CD14-positive monocyte (primary cell): ENCODE measurements around the gene FKBP1A. TPM values are rescaled to one million over a fixed set of nuclear protein-coding genes. Genes with fewer than 3 reads are reported as not detected.
A peak's percentile ranks its signal among the peaks of the same experiment; 100 is the strongest.

ENCODE experiments used
- DNase-seq, 3 donors: peaks; one replicate each; pipeline ENCODE4 v3.0.0-alpha.2; 2011 to 2022
- H2AFZ ChIP-seq: 2 replicates; pipeline ENCODE4 v1.6.0; 2012; ENCODE audit warnings: mild to moderate bottlenecking, low read depth, low read length, inconsistent platforms; ENCODE audit not compliant: insufficient read depth, poor library complexity, severe bottlenecking
- H3K27ac ChIP-seq, 2 donors: 1 replicate in 1 of 2; 2 replicates in 1 of 2; pipeline ENCODE4 v1.5.1; 2012 to 2013; ENCODE audit warnings: low read length in 2 of 2, control low read depth in 1 of 2, inconsistent platforms in 1 of 2, low read depth in 1 of 2, mild to moderate bottlenecking in 1 of 2
- H3K27me3 ChIP-seq, 2 donors: one replicate each; pipeline versions ENCODE4 v1.6.0 to v1.6.1; 2011 to 2013; ENCODE audit warnings: low read length in 2 of 2; ENCODE audit not compliant: control insufficient read depth in 2 of 2, insufficient read depth in 2 of 2
- H3K36me3 ChIP-seq, 2 donors: replicated peaks in 1 of 2; 1 replicate in 1 of 2; 2 replicates in 1 of 2; pipeline versions ENCODE4 v1.5.1 to v1.6.1; 2012 to 2013; ENCODE audit warnings: low read length in 2 of 2, control low read depth in 1 of 2, inconsistent platforms in 1 of 2, mild to moderate bottlenecking in 1 of 2; ENCODE audit not compliant: insufficient read depth in 2 of 2, control insufficient read depth in 1 of 2
- H3K4me1 ChIP-seq, 2 donors: 1 replicate in 1 of 2; 2 replicates in 1 of 2; pipeline versions ENCODE4 v1.5.1 to v1.6.1; 2012 to 2013; ENCODE audit warnings: low read length in 2 of 2, control low read depth in 1 of 2, inconsistent platforms in 1 of 2, mild to moderate bottlenecking in 1 of 2, moderate library complexity in 1 of 2; ENCODE audit not compliant: insufficient read depth in 2 of 2, control insufficient read depth in 1 of 2
- H3K4me2 ChIP-seq: replicated peaks from 2 replicates; pipeline ENCODE3; 2012; ENCODE audit warnings: low read length, moderate library complexity, mild to moderate bottlenecking; ENCODE audit not compliant: poor library complexity, severe bottlenecking; ENCODE audit errors: extremely low read depth
- H3K4me3 ChIP-seq, 3 experiments: fragments of 200-600 bp in 1 of 3; sonication (generic) in 1 of 3; replicated peaks in 1 of 3; 1 replicate in 2 of 3; 2 replicates in 1 of 3; pipeline ENCODE4 v1.5.1; 2011 to 2013; ENCODE audit warnings: low read length in 3 of 3, mild to moderate bottlenecking in 3 of 3, control low read depth in 2 of 3, low read depth in 2 of 3, inconsistent platforms in 1 of 3, moderate library complexity in 1 of 3
- H3K79me2 ChIP-seq: 2 replicates; pipeline ENCODE4 v1.6.0; 2012; ENCODE audit warnings: mild to moderate bottlenecking, control low read depth, inconsistent platforms, low read length, moderate library complexity; ENCODE audit not compliant: insufficient read depth
- H3K9ac ChIP-seq: 2 replicates; pipeline ENCODE4 v1.6.0; 2017; ENCODE audit warnings: low read length, mild to moderate bottlenecking; ENCODE audit not compliant: insufficient read depth, poor library complexity, severe bottlenecking
- H3K9me3 ChIP-seq, 2 donors: replicated peaks in 1 of 2; 1 replicate in 1 of 2; 2 replicates in 1 of 2; pipeline versions ENCODE4 v1.5.1 to v1.6.1; 2012 to 2013; ENCODE audit warnings: low read length in 2 of 2, control low read depth in 1 of 2; ENCODE audit not compliant: control insufficient read depth in 1 of 2, insufficient read depth in 1 of 2
- H4K20me1 ChIP-seq: 2 replicates; pipeline ENCODE4 v1.6.0; 2012; ENCODE audit warnings: mild to moderate bottlenecking, low read length, control low read depth, moderate library complexity; ENCODE audit not compliant: insufficient read depth
- H3K27ac Mint-ChIP-seq, 7 donors: one replicate each; pipeline ENCODE4 v1.8.0; 2020; ENCODE audit warnings: mild to moderate bottlenecking in 7 of 7, mixed read lengths in 7 of 7, moderate library complexity in 6 of 7, inconsistent platforms in 2 of 7
- H3K27me3 Mint-ChIP-seq, 3 donors: one replicate each; pipeline ENCODE4 v1.8.0; 2021 to 2022; ENCODE audit warnings: low read depth in 3 of 3, mild to moderate bottlenecking in 3 of 3, mixed read lengths in 3 of 3, moderate library complexity in 3 of 3, inconsistent platforms in 1 of 3
- H3K36me3 Mint-ChIP-seq, 2 donors: one replicate each; pipeline ENCODE4 v1.8.0; 2020; ENCODE audit warnings: mixed read lengths in 2 of 2, inconsistent platforms in 1 of 2, mild to moderate bottlenecking in 1 of 2
- H3K4me1 Mint-ChIP-seq: one replicate; pipeline ENCODE4 v1.8.0; 2020; ENCODE audit warnings: mild to moderate bottlenecking, mixed read lengths
- H3K4me3 Mint-ChIP-seq, 2 donors: one replicate each; pipeline ENCODE4 v1.8.0; 2020; ENCODE audit warnings: mild to moderate bottlenecking in 2 of 2, mixed read lengths in 2 of 2, moderate library complexity in 1 of 2
- H3K9me3 Mint-ChIP-seq, 7 donors: one replicate each; pipeline ENCODE4 v1.8.0; 2020 to 2022; ENCODE audit warnings: mixed read lengths in 7 of 7, mild to moderate bottlenecking in 6 of 7, moderate library complexity in 6 of 7, inconsistent platforms in 2 of 7
- CTCF ChIP-seq: fragments of 200-600 bp; IDR thresholded peaks from one replicate; pipeline ENCODE4 v1.8.0; 2022; ENCODE audit warnings: antibody characterized with exemption, mild to moderate bottlenecking
- WGBS: methylation state at CpG from one replicate; pipeline ENCODE4 v1.1.5; 2013; ENCODE audit warnings: missing lambda C conversion rate; ENCODE audit not compliant: insufficient coverage; 5-methylcytosine and 5-hydroxymethylcytosine counted together
- intact Hi-C, 2 donors: fragments of 100-400 bp; cut with micrococcal nuclease; formaldehyde crosslinking; loops; one replicate each; pipeline versions ENCODE4 v1.15.0 to v1.15.1; 2023
- polyA plus RNA-seq, 3 donors: library from polyadenylated mRNA; depleted of rRNA in 1 of 3; unstranded in 2 of 3; stranded (reverse) in 1 of 3; fragments of 300-500 nt in 2 of 3; fragments of >200 nt in 1 of 3; fragmentation: Illumina TruSeq in 2 of 3; gene quantifications; 1 replicate in 2 of 3; 2 replicates in 1 of 3; pipeline ENCODE4 v1.2.3, GENCODE V29; 2012 to 2021

Gene FKBP1A
- polyA plus RNA-seq, 3 donors: 155 to 268 (median 194) TPM

GRCh38 chr20:1338096-1338495, 54.8 kb downstream of the FKBP1A start:
- Histone ChIP-seq H3K4me2 (no peak overlapping the region), H3K27me3 (no peaks in the 10 kb centered on the region), H3K9ac (no peak overlapping the region), H3K27ac (no peak overlapping the region), H3K9me3 (no peaks in the 10 kb centered on the region), H2AFZ (no peak overlapping the region), H4K20me1 (peaks cover 31% of the 10 kb centered on the region), H3K79me2 (no peaks in the 10 kb centered on the region), H3K36me3 (no peaks in the 10 kb centered on the region), H3K4me1 (peaks cover 14 to 18% of the 10 kb centered on the region in 2 donors), H3K4me3 (no peak overlapping the region)
- no peaks in the 10 kb centered on the region for H3K9me3 Mint-ChIP-seq
- WGBS: 100% methylated on average over 3 of the region's 5 CpGs
- no peak overlapping the region for H3K4me3 Mint-ChIP-seq
- intact Hi-C loops: loop anchor here in 1 of 2 donors (10.0 kb wide), 1 partner anchor 1127 kb away; no protein-coding TSS in a partner anchor
- peaks cover 28% of the 10 kb centered on the region for H3K4me1 Mint-ChIP-seq
- TF ChIP-seq CTCF: no peak
- H3K36me3 Mint-ChIP-seq: peaks cover 4 to 5% of the 10 kb centered on the region in 2 donors
- DNase-seq: no peak
- peaks cover 0 to 9% (median 6%) of the 10 kb centered on the region in 3 donors for H3K27me3 Mint-ChIP-seq
- H3K27ac Mint-ChIP-seq: no peak overlapping the region

DNA sequence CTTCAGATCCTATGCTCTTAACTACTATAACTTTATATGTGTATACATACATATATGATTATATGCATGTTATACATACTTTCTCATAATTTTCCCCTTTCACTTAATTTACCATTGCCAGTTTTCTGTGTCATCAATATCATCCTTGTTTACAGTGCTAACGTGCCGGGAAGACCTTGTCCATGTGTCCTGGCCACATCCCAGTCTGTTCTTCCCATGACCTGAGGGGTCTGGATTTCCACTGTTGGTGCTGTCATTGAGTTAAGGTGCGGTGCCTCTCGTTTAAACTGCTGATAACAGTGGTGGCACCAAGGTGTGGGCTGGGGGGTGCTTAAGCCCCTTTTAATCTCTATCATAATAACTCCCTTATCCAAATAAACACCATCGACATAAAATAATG, 55.4 kb downstream of the FKBP1A start:
- Mint-ChIP-seq H3K27ac (peak overlapping the region in 1 of 7 donors; percentile 76), H3K27me3 (peaks cover 0 to 9% (median 6%) of the 10 kb centered on the region in 3 donors), H3K4me3 (peak overlapping the region in 1 of 2 donors; percentile 16), H3K4me1 (peaks cover 28% of the 10 kb centered on the region), H3K9me3 (no peaks in the 10 kb centered on the region), H3K36me3 (peaks cover 6 to 8% of the 10 kb centered on the region in 2 donors)
- no peaks in the 10 kb centered on the region for H3K36me3 ChIP-seq
- H3K9me3 ChIP-seq: no peaks in the 10 kb centered on the region
- H4K20me1 ChIP-seq: peaks cover 33% of the 10 kb centered on the region
- H3K4me1 ChIP-seq: peaks cover 14 to 18% of the 10 kb centered on the region in 2 donors
- no peak for DNase-seq
- no peak overlapping the region for H3K4me2 ChIP-seq
- intact Hi-C loops: loop anchor here in 1 of 2 donors (10.0 kb wide), 1 partner anchor 1127 kb away; no protein-coding TSS in a partner anchor
- H3K4me3 ChIP-seq: no peak overlapping the region
- no peak overlapping the region for H3K9ac ChIP-seq
- H3K27ac ChIP-seq: no peak overlapping the region
- H3K79me2 ChIP-seq: no peaks in the 10 kb centered on the region
- H2AFZ ChIP-seq: no peak overlapping the region
- no peak for TF ChIP-seq CTCF
- no peaks in the 10 kb centered on the region for H3K27me3 ChIP-seq
- WGBS: 90% methylated on average over 2 of the region's 5 CpGs
